NCI-H1105 (cell line): ENCODE data around the gene S100A7.
"Not testable (repeated sequence)": the region's sequence is repeated elsewhere in the genome, so short reads cannot be mapped to it uniquely, and the experiment has no call there.

ENCODE experiments used
- DNase-seq: peaks from one replicate; lab custom pipeline; 2025; lab: John Stamatoyannopoulos, UW

S100A7 gene

GRCh38 chr1:153431002-153431401 lies 29.4 kb downstream of the S100A7 start:
- no peak for DNase-seq

GRCh38 chr1:153430561-153430960 lies 29.9 kb downstream of the S100A7 start:
- no peak for DNase-seq

GRCh38 chr1:153430166-153430553 lies 30.3 kb downstream of the S100A7 start:
- DNase-seq: no peak

GRCh38 chr1:153429266-153430165 lies 30.9 kb downstream of the S100A7 start:
- peak; percentile 63 for DNase-seq

- no peak for DNase-seq
Observed at GRCh38 chr1:153428791-153429190, 31.7 kb downstream of the S100A7 start.

GRCh38 chr1:153428073-153428638 lies 32.3 kb downstream of the S100A7 start:
- no peak for DNase-seq

- no peak for DNase-seq
Observed at GRCh38 chr1:153426809-153427208, 33.6 kb downstream of the S100A7 start.

GRCh38 chr1:153422450-153423068 lies 37.9 kb downstream of the S100A7 start:
- no peak for DNase-seq

- DNase-seq: no peak
Observed at GRCh38 chr1:153420306-153420705, 40.1 kb downstream of the S100A7 start.

- DNase-seq: not testable (repeated sequence)
Observed at GRCh38 chr1:153419436-153419793, 41.0 kb downstream of the S100A7 start.

GRCh38 chr1:153418758-153419435 lies 41.6 kb downstream of the S100A7 start:
- DNase-seq: not testable (repeated sequence)

- DNase-seq: no peak
Observed at GRCh38 chr1:153417136-153417888, 43.1 kb downstream of the S100A7 start.

GRCh38 chr1:153415850-153416570 lies 44.4 kb downstream of the S100A7 start, which contains the start of gene S100A7A:
Gene S100A7A, plus strand, starts transcription at chr1:153416520. Its CDS starts 1,563 bp downstream, at chr1:153418083.
- DNase-seq: no peak

- not testable (repeated sequence) for DNase-seq
Observed at GRCh38 chr1:153413961-153414360, 46.5 kb downstream of the S100A7 start.
